RPMI7951 (cell line): Measurements from ENCODE around the gene NRGN. TPM values are rescaled to one million over a fixed set of nuclear protein-coding genes. Genes with fewer than 3 reads are reported as not detected.

Experiments
- DNase-seq: peaks from one replicate; pipeline ENCODE4 v3.0.0-alpha.2; 2012; ENCODE audit warnings: low read depth
- total RNA-seq: library from RNA; depleted of rRNA; stranded (reverse); fragments of >200 nt; shearing (Covaris generic); gene quantifications from 2 replicates; pipeline ENCODE4 v1.2.3, GENCODE V29; 2014; rRNA removed

Gene NRGN
- total RNA-seq, 1 experiment from 2014 or later: 3.2 TPM

DNA sequence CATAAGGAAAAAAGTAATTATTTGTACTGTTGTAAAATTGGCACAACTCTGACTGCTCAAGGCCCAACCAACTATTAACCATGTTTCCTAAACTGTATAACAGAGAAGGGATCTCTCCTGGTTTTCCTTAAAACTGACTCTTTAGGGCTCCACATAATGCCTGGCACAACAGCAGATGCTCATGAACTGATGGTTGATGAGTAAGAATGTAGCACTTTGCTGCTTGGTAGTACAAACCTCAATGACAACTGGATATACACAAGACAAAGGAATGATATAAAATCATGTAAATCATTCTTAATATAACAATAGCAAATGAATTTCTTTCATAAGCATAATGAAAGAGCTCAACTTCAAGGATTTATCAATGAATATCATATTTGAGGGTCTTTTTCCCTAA, 48.8 kb downstream of the NRGN start:
- no peak for DNase-seq

DNA sequence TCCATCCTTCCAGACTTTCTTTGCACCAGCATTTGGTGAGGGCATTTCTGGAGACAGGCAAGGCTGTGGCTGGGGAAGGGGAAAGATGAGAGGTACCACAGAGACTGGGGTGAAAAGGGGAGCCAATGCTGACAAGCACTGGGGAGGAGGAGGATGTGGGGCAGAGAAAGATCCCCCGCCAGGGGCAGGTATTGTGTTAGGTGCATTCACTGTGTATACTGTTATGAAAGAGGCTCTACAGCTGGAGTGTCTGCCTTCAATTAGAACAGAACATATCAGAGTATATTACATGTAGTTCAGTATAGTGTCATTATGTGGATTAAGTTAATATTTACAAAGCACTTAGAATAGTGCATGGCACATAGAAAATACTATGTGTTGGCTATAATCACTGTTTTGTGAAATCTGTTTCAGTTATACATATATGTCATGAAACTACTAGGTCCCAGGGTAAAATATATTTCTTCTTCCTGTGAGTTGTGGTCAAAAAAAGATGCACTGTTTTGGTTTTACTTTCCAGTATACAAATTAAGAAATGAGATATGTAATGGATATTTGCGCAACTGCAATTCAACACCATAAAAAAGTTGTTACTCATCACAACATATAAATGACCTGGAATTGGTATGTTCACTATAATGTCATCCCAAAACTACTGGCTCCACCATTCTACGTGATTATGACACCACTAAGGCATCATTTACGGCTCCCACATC, 52.0 kb downstream of the NRGN start:
- no peak for DNase-seq

DNA sequence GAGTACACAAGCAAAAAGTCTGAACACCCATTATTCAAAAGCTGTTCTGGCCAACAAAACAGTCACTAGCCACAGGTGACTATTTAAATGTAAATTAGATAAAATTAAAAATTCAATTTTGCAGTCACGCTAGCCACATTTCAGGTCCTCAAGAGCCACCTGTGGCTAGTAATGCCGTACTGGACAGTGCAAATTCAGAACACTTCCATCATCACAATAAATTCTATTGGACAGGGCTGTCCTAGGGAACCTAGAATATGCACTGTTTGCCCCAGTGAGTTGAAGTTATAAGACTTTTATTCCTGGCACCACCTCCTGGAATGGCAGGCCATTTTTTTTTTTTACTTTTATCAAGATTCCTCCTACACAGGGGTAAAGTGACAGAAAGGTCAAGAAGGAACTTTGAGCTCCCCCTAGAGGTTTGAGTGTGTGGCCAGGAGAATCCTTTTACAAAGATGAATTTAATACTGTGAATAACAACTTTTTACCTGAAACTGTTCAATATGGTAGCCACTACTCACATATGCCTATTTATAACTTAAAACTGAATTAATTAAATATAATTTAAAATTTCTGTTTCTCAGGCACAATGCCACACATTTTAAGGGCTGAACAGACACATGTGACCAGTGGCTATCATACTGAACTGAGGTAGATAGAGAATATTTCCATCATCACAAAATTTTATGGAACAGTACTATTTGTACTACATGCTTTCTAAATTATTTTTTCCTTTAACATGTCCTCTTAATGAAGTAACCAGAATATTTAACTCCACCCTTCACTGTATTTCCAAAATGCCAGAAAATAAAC, 53.9 kb downstream of the NRGN start:
- peak; percentile 48 for DNase-seq

DNA sequence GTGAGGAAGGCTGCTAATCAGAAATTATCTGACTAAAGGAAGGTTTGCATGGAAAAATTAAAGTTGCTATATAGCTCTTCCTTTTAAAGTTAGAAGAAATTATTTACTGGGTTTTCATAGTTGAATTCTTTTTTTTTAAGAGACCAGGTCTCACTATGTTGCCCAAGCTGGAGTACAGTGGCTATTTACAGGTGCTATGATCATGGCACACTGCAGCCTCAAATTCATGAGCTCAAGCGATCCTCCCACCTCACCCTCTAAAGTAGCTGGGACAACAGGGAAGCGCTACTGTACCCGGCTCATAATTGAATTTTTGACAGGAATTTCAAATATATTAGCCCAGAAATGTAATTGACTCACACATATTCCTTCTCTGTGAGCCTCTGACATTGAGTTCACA, 56.6 kb downstream of the NRGN start:
- no peak for DNase-seq

Other genes starting within 250 kb of the NRGN start
- gene OR8B12, start 196.3 kb upstream of the NRGN start, total RNA-seq: not detected in 2 replicates
- gene OR8A1, start 169.9 kb upstream of the NRGN start, total RNA-seq: not detected in 2 replicates
- not detected in 2 replicates for gene PANX3, start 128.5 kb upstream of the NRGN start, total RNA-seq
- gene TBRG1, start 117.1 kb upstream of the NRGN start, total RNA-seq: 16.2 and 19.3 TPM in 2 replicates
- gene SIAE, start 66.2 kb upstream of the NRGN start, total RNA-seq: 6.7 and 12.0 TPM in 2 replicates
- gene SPA17, start 66.0 kb upstream of the NRGN start, total RNA-seq: 21.7 and 27.3 TPM in 2 replicates
- gene VSIG2, start 12.3 kb downstream of the NRGN start, total RNA-seq: not detected in 2 replicates
- not detected in 2 replicates for gene ESAM, start 22.3 kb downstream of the NRGN start, total RNA-seq
- gene MSANTD2, start 60.5 kb downstream of the NRGN start, total RNA-seq: 9.3 and 15.0 TPM in 2 replicates
- 20.3 and 21.7 TPM in 2 replicates for gene ROBO3, start 125.5 kb downstream of the NRGN start, total RNA-seq
- 8.9 and 9.6 TPM in 2 replicates for gene ROBO4, start 157.9 kb downstream of the NRGN start, total RNA-seq
- not detected in 2 replicates for gene HEPN1, start 179.3 kb downstream of the NRGN start, total RNA-seq
- gene HEPACAM, start 196.1 kb downstream of the NRGN start, total RNA-seq: not detected in 2 replicates
- 10.9 and 11.4 TPM in 2 replicates for gene CCDC15, start 214.3 kb downstream of the NRGN start, total RNA-seq